BLaER1 treated with 17β-estradiol and CSF1 and Interleukin-3, amounts not matched to agents 10 nM and 100 nM (cell line): Measurements from ENCODE around the gene PTPRM.

Source experiments
- H3K27ac ChIP-seq, 11 experiments: shearing (Covaris generic); formaldehyde crosslinking; 2 replicates each; pipeline ENCODE4 v1.8.1; 2022
- H3K27me3 ChIP-seq, 11 experiments: shearing (Covaris generic); formaldehyde crosslinking; 2 replicates each; pipeline ENCODE4 v1.8.1; 2022
- H3K36me3 ChIP-seq, 11 experiments: shearing (Covaris generic); formaldehyde crosslinking; 2 replicates each; pipeline ENCODE4 v1.8.1; 2022
- H3K4me1 ChIP-seq, 10 experiments: shearing (Covaris generic); formaldehyde crosslinking; 2 replicates each; pipeline ENCODE4 v1.8.1; 2022
- H3K4me2 ChIP-seq, 11 experiments: shearing (Covaris generic); formaldehyde crosslinking; 2 replicates each; pipeline ENCODE4 v1.8.1; 2022
- H3K4me3 ChIP-seq, 10 experiments: shearing (Covaris generic); formaldehyde crosslinking; 2 replicates each; pipeline ENCODE4 v1.8.1; 2022
- H3K9ac ChIP-seq, 11 experiments: shearing (Covaris generic); formaldehyde crosslinking; 2 replicates each; pipeline ENCODE4 v1.8.1; 2022
- H3K9me3 ChIP-seq, 11 experiments: shearing (Covaris generic); formaldehyde crosslinking; replicated peaks in 1 of 11; 2 replicates each; pipeline ENCODE4 v1.8.1; 2022
- H4K20me1 ChIP-seq, 11 experiments: shearing (Covaris generic); formaldehyde crosslinking; 2 replicates each; pipeline ENCODE4 v1.8.1; 2022
- Cebpa-rat ChIP-seq, 11 experiments: shearing (Covaris generic); IDR thresholded peaks; 2 replicates each; pipeline ENCODE4 v1.8.1; 2022

PTPRM gene

DNA sequence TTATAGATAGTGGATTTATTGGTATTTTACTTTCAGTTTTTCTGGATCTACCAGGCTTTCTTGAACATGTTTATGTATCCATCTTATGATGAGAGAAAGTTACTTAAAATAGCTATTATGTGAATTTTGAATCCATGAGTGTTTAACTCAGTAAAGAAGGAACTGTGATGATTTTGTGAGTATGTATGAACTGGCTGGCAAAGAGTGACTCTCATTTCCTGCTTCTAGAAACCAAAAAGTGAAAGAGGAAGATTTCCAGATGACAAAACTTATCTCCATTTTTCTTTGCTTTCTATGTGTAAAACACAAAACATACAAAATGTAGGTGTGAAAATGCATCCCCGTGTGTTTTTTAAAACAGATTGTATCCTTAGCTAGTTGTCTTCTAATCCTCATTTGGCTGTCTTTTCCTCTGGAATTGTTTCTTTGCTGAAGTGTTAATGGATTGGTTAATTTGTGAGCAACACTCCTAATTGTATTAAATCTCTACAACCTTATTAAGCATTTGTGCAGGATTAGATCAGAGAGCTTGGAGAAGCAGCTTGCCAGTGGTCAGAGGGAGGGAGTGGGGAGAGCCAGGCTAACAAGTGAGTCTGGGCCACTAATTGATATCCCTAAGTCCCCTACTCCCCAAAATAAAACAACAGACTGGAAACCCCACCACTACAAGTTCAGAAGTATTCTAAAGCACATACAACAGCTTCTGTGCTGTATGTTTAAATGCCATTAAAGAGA, 23.9 kb downstream of the PTPRM start:
- peak overlapping the region in 1 of 11 experiments; percentile 22; a peak in 1 of 22 replicates for H3K9ac ChIP-seq
- peak overlapping the region in 4 of 11 experiments; percentile 14 to 54 (median 29); a peak in 4 of 22 replicates for H3K27ac ChIP-seq
- no peaks in the 10 kb centered on the region for H3K9me3 ChIP-seq
- H3K4me1 ChIP-seq = peaks cover 0 to 16% (median 0%) of the 10 kb centered on the region in 10 experiments; a peak in 8 of 20 replicates
- no peaks in the 10 kb centered on the region for H3K36me3 ChIP-seq
- no peaks in the 10 kb centered on the region for H4K20me1 ChIP-seq
- peak overlapping the region in 5 of 11 experiments; percentile 27 to 82 (median 49); a peak in 9 of 22 replicates for H3K4me2 ChIP-seq
- no peaks in the 10 kb centered on the region for H3K27me3 ChIP-seq
- no peak overlapping the region for H3K4me3 ChIP-seq
- no peak for TF ChIP-seq Cebpa-rat (IDR thresholded peaks at IDR 0.05)

DNA sequence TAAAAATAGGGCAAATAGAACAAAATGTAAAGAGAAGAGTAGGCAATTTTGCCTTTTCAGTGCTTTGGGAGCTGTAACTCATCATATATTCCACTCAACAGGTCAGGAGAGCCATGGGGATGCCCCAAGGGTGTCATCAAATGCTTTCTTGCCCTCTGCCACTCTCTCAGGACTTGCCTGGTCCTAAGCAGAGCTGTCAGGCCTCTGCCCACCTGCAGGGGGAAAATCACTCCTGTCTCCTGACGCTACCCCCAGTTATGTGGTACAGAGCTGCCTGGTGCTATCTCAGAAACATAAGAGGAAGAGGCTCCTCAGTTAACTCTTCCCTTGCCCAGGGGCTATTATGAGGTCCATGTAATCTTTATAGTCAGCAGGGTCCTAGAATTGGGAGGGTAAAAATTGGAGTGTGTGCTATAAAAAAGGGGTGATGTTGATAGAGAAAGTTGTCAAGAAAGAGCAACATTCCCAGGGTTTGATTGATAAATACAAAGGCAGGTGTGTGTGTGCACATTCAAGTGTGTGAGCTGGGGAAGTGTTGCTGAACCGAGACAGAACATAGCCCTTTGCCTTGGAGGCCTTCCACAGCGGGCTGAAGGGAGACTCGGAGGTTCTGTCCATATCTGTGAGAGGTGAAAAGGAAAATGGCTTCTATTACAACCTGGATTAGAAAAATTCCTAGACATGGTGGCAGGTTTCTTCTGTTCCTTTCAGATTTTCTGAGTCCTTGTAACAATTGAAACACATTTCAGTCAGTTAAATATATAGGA, 25.4 kb downstream of the PTPRM start:
- no peak overlapping the region for H3K9ac ChIP-seq
- no peaks in the 10 kb centered on the region for H3K9me3 ChIP-seq
- H3K27me3 ChIP-seq = no peaks in the 10 kb centered on the region
- H3K4me1 ChIP-seq = peaks cover 0 to 16% (median 0%) of the 10 kb centered on the region in 10 experiments; a peak in 8 of 20 replicates
- H4K20me1 ChIP-seq = no peaks in the 10 kb centered on the region
- no peak for TF ChIP-seq Cebpa-rat (IDR thresholded peaks at IDR 0.05)
- H3K36me3 ChIP-seq = no peaks in the 10 kb centered on the region
- H3K4me2 ChIP-seq = no peak overlapping the region
- no peak overlapping the region for H3K27ac ChIP-seq
- H3K4me3 ChIP-seq = no peak overlapping the region

DNA sequence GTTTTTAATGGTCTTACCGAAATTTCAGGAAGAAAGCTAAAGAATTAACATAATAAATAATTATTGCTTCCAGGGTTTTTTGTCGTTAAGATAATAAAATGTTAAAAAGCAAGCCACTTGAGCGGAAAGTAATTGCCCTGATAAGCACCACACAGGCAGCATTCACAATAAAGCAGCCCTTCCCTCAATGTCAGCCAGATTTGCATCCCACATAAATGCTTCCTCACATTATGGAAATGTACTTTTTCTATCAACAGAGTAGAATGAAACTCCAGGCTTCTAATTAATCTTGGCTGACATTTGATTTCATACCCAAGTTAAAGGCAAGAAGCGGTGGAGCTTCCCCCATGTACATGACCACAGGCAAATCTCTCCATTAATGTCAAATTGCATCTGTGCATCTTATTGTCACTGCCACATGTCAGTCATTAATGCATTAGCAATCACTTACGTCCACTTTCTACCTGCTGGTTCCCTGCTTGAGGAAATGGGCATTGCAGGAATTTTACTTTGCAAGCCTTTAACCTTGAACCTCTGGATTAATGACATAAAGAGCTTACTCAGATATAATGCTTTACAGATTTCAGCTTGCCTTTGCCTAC, 26.2 kb downstream of the PTPRM start:
- Histone ChIP-seq H3K27ac (no peak overlapping the region), H4K20me1 (no peaks in the 10 kb centered on the region), H3K4me2 (no peak overlapping the region), H3K4me3 (no peak overlapping the region), H3K9me3 (no peaks in the 10 kb centered on the region), H3K9ac (no peak overlapping the region), H3K27me3 (no peaks in the 10 kb centered on the region), H3K4me1 (peaks cover 0 to 19% (median 0%) of the 10 kb centered on the region in 10 experiments; a peak in 8 of 20 replicates), H3K36me3 (no peaks in the 10 kb centered on the region)
- no peak for TF ChIP-seq Cebpa-rat (IDR thresholded peaks at IDR 0.05)

DNA sequence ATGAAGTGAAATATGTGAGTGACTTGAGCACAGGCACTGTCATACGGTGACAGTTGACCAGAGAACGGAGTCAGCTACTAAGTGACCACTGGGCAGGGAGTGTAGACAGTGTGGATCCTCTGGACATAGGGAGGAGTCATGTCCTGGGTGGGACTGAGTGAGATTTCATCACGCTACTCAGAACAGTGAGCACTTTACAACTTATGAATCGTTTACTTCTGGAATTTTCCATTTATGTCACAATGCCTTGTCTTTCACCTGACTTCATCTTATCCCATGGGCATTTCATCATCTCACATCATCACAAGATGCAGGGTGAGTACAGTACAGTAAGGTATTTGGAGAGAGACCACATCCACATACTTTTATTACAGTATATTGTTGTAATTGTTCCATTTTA, 29.0 kb downstream of the PTPRM start:
- Histone ChIP-seq H3K27ac (no peak overlapping the region), H3K9ac (no peak overlapping the region), H3K27me3 (no peaks in the 10 kb centered on the region), H3K4me3 (no peak overlapping the region), H3K4me2 (no peak overlapping the region), H4K20me1 (no peaks in the 10 kb centered on the region), H3K9me3 (peaks cover 6 to 15% (median 11%) of the 10 kb centered on the region in 11 experiments; a peak in 14 of 22 replicates), H3K4me1 (peaks cover 0 to 21% (median 5%) of the 10 kb centered on the region in 10 experiments; a peak in 12 of 20 replicates), H3K36me3 (no peaks in the 10 kb centered on the region)
- no peak for TF ChIP-seq Cebpa-rat (IDR thresholded peaks at IDR 0.05)

DNA sequence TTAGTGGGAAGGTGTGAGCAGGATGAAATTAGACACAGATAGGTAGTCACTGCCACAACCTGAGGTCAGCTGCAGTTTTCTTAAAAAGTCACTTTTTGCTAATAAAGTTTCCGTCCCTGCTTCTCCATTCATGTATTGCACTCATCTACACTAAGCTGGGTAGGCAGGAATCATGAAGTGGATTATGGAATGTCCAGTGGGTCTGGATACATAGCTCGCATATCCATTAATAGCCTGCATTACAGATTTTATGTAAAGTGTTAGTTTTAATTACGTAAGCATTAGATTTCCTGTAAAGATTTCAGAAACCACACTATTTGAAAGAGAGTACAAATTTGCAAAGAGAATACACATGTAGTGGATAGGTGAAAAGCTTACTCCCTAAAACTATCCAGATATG, 30.4 kb downstream of the PTPRM start:
- Histone ChIP-seq H4K20me1 (no peaks in the 10 kb centered on the region), H3K9me3 (peaks cover 6 to 15% (median 11%) of the 10 kb centered on the region in 11 experiments; a peak in 14 of 22 replicates), H3K4me1 (peaks cover 0 to 20% (median 8%) of the 10 kb centered on the region in 10 experiments; a peak in 12 of 20 replicates), H3K27me3 (no peaks in the 10 kb centered on the region), H3K27ac (no peak overlapping the region), H3K4me2 (no peak overlapping the region), H3K4me3 (no peak overlapping the region), H3K36me3 (no peaks in the 10 kb centered on the region), H3K9ac (no peak overlapping the region)
- no peak for TF ChIP-seq Cebpa-rat (IDR thresholded peaks at IDR 0.05)

DNA sequence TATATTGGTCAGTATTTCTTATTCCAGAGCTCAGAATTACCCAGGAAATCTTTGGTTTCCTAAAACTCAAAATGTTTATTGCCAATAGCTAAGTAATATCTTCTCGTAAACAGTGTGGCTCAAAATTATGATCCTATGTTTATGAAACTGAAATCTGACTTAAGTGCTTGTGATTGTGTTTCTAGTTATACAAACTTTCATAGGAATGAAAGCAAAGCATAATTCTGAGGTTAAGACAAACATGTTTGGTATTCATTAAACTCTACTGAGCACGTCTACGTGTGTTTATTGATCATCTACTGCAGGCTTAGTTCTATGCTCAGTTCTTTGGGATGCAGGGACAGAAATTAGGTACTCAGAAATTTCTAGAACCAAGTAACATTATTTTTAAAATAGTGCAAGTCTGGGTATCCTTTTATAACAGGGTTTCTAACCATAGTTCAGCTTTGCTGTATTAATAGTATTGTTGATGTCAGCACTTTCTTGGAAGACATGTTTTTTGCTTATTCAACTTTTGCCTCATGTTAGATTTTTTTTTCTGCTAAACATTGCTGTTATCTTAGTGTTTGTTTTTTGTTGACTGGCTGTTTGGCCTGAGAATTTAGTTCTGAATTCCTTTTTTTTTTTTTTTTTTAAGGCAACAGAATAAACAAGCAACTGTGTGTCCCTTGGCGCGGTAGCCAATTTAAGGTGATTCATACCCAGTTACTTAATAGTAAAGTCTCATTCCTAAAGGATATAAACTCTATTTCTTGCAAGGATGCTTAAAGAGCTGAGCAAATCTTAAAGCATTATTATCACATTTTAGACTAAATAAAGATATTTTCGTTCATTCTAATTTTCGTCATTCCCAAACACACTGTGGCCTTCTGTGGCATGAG, 31.3 kb downstream of the PTPRM start:
- Histone ChIP-seq H3K9me3 (peaks cover 6 to 15% (median 11%) of the 10 kb centered on the region in 11 experiments; a peak in 14 of 22 replicates), H4K20me1 (no peaks in the 10 kb centered on the region), H3K4me1 (peaks cover 0 to 20% (median 8%) of the 10 kb centered on the region in 10 experiments; a peak in 12 of 20 replicates), H3K9ac (no peak overlapping the region), H3K27ac (no peak overlapping the region), H3K4me2 (peak overlapping the region in 2 of 11 experiments; percentile 8 to 12; a peak in 2 of 22 replicates), H3K4me3 (no peak overlapping the region), H3K27me3 (no peaks in the 10 kb centered on the region), H3K36me3 (no peaks in the 10 kb centered on the region)
- TF ChIP-seq Cebpa-rat (IDR thresholded peaks at IDR 0.05) = no peak

DNA sequence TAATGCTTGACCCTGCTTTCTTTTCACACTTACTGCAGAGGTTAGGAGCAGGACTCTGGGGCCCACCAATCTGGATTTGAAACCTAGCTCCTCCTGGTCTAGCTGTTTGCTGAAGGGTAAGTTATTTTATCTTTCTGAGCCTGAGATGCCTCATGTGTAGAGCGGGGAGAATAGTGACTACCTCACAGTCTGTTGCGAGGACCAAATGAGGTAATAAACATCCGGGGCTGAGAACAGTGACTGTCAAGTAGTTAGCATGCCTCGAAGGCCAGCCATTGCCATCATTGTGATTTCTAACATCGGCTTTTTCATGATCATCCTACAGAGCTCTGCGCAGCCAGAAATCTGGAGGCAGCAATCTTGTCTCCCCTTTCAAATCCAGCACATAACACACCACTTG, 32.9 kb downstream of the PTPRM start:
- Histone ChIP-seq H3K27me3 (no peaks in the 10 kb centered on the region), H3K27ac (no peak overlapping the region), H3K9ac (no peak overlapping the region), H3K36me3 (no peaks in the 10 kb centered on the region), H3K4me1 (peaks cover 0 to 20% (median 8%) of the 10 kb centered on the region in 10 experiments; a peak in 12 of 20 replicates), H3K9me3 (peaks cover 6 to 15% (median 11%) of the 10 kb centered on the region in 11 experiments; a peak in 14 of 22 replicates), H4K20me1 (no peaks in the 10 kb centered on the region), H3K4me2 (no peak overlapping the region), H3K4me3 (no peak overlapping the region)
- no peak for TF ChIP-seq Cebpa-rat (IDR thresholded peaks at IDR 0.05)

DNA sequence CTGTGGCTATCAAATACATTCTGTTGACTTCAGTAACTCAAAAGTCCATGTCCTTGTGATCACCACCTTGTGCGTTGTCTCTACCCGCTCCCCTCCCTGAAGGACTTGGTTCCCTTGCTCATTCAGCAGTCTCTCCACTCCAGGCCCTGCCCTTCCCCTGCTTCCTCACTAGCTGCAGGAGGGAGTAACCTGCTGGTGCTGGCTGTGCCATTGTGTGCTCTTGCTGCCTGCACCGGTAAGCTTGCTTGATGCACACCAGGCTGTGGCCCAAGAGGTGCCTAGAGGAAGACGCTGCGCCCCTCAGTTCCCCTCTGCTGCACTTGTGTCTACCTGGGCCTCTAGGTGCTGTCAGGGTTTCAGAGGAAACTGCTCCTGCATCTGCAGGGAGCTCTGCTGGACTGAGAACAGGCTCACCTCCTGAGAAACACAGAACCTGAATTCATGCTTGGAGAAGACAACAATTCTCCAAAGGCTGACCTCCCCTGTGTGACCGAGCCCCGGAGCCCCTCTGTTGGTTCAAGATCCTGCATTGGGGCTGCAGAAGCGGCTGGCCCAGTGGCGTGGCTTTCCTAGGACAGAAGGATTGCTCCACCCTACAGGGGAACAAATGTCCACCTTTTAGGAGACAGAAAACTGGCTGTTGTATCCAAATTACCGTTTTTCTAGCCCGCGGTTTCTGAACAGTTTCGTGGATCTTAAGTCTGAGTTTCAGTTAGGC, 33.6 kb downstream of the PTPRM start:
- H3K4me3 ChIP-seq = no peak overlapping the region
- no peaks in the 10 kb centered on the region for H4K20me1 ChIP-seq
- TF ChIP-seq Cebpa-rat (IDR thresholded peaks at IDR 0.05) = no peak
- no peak overlapping the region for H3K27ac ChIP-seq
- H3K27me3 ChIP-seq = no peaks in the 10 kb centered on the region
- H3K9ac ChIP-seq = no peak overlapping the region
- H3K9me3 ChIP-seq = peaks cover 6 to 15% (median 11%) of the 10 kb centered on the region in 11 experiments; a peak in 14 of 22 replicates
- H3K36me3 ChIP-seq = no peaks in the 10 kb centered on the region
- H3K4me2 ChIP-seq = peak overlapping the region in 7 of 11 experiments; percentile 11 to 57 (median 45); a peak in 10 of 22 replicates
- peaks cover 0 to 20% (median 8%) of the 10 kb centered on the region in 10 experiments; a peak in 12 of 20 replicates for H3K4me1 ChIP-seq
